HG02610 (cell line): ENCODE measurements around the gene KDF1.
"Not testable (repeated sequence)": the region's sequence is repeated elsewhere in the genome, so short reads cannot be mapped to it uniquely, and the experiment has no call there.

Experiments
- ATAC-seq: cut with Tn5 transposase; IDR thresholded peaks from one replicate; pipeline ENCODE4 v1.9.1; 2021; ENCODE audit warnings: mild to moderate bottlenecking, moderate library complexity; ENCODE audit not compliant: unreplicated experiment

Gene KDF1

GRCh38 chr1:26994020-26994786, 33.9 kb upstream of the KDF1 start:
- no peak for ATAC-seq

- no peak for ATAC-seq
Observed at GRCh38 chr1:26993237-26994019, 33.2 kb upstream of the KDF1 start, which contains the start of gene TRNP1. Gene TRNP1 (plus strand): TSS chr1:26993692. CDS start chr1:26993787, 95 bp downstream.

- ATAC-seq = no peak
Observed at GRCh38 chr1:26991310-26992116, 31.2 kb upstream of the KDF1 start.

- ATAC-seq = not testable (repeated sequence)
Observed at GRCh38 chr1:26989403-26990109, 29.3 kb upstream of the KDF1 start.

- ATAC-seq = no peak
Observed at GRCh38 chr1:26986658-26987057, 26.4 kb upstream of the KDF1 start.

- ATAC-seq = no peak
Observed at GRCh38 chr1:26984291-26984690, 24.0 kb upstream of the KDF1 start.

GRCh38 chr1:26983863-26984262, 23.6 kb upstream of the KDF1 start:
- ATAC-seq = no peak

- no peak for ATAC-seq
Observed at GRCh38 chr1:26981146-26981846, 21.0 kb upstream of the KDF1 start.

GRCh38 chr1:26978901-26979300, 18.6 kb upstream of the KDF1 start:
- ATAC-seq = no peak

GRCh38 chr1:26976621-26977510, 16.6 kb upstream of the KDF1 start:
- ATAC-seq = no peak

GRCh38 chr1:26972821-26973220, 12.6 kb upstream of the KDF1 start:
- ATAC-seq = no peak

GRCh38 chr1:26972390-26972789, 12.1 kb upstream of the KDF1 start:
- ATAC-seq = no peak

- no peak for ATAC-seq
Observed at GRCh38 chr1:26971590-26971989, 11.3 kb upstream of the KDF1 start.

GRCh38 chr1:26970810-26971209, 10.5 kb upstream of the KDF1 start:
- no peak for ATAC-seq

- ATAC-seq = no peak
Observed at GRCh38 chr1:26965628-26966027, 5.4 kb upstream of the KDF1 start.

- no peak for ATAC-seq
Observed at GRCh38 chr1:26965213-26965612, 4.9 kb upstream of the KDF1 start.

GRCh38 chr1:26961826-26962225, 1.6 kb upstream of the KDF1 start:
- no peak for ATAC-seq

GRCh38 chr1:26960625-26960966, 328 bp upstream of the KDF1 start:
- ATAC-seq = no peak

- no peak for ATAC-seq
Observed at GRCh38 chr1:26959270-26959669, 998 bp downstream of the KDF1 start.
